Measurements from ENCODE around the gene HERPUD2. TPM values are rescaled to one million over a fixed set of nuclear protein-coding genes. Genes with fewer than 3 reads are reported as not detected.
A peak's percentile ranks its signal among the peaks of the same experiment; 100 is the strongest.

HERPUD2 gene
- total and polyA plus RNA-seq, 7 experiments from 2014 or later = 38.1 to 92.6 (median 68.7) TPM

GRCh38 chr7:35681231-35682029, 13.5 kb downstream of the HERPUD2 start:
- no peaks in the 10 kb centered on the region for H3K9me3 ChIP-seq (ENCODE audit: control insufficient read depth in 2 of 3, low read length in 3 of 3)
- DNase-seq = no peak
- H3K27me3 Mint-ChIP-seq = no peaks in the 10 kb centered on the region
- peaks cover 0 to 34% (median 20%) of the 10 kb centered on the region in 5 donors for H3K36me3 Mint-ChIP-seq
- peaks cover 0 to 8% (median 0%) of the 10 kb centered on the region in 11 donors for H3K9me3 Mint-ChIP-seq
- peaks cover 22 to 27% of the 10 kb centered on the region in 2 donors for H3K4me1 ChIP-seq (ENCODE audit: control insufficient read depth in 2 of 2, insufficient read depth in 2 of 2, low read length in 2 of 2)
- ChIA-PET CTCF (no interaction called here), POLR2A (no interaction called here)
- H3K4me3 ChIP-seq (ENCODE audit: low read length) = no peak overlapping the region
- H3K27ac ChIP-seq (ENCODE audit: low read depth, low read length) = no peak overlapping the region
- intact Hi-C loops (cut with micrococcal nuclease) = loop anchor here (1.0 kb wide), 2 partner anchors 8 to 10 kb away; no protein-coding TSS in a partner anchor
- no peak for ATAC-seq
- H3K36me3 ChIP-seq (ENCODE audit: control insufficient read depth in 2 of 3, insufficient read depth in 3 of 3, low read length in 3 of 3) = no peaks in the 10 kb centered on the region
- no peaks in the 10 kb centered on the region for H3K27me3 ChIP-seq (ENCODE audit: control insufficient read depth in 2 of 2, insufficient read depth in 2 of 2, low read length in 2 of 2)
- H3K27ac Mint-ChIP-seq = peak overlapping the region in 1 of 9 donors; percentile 34
- H3K4me3 Mint-ChIP-seq = peak overlapping the region in 8 of 10 donors; percentile 0 to 41 (median 21)
- H3K4me1 Mint-ChIP-seq = peaks cover 46 to 82% (median 74%) of the 10 kb centered on the region in 7 donors

- peak in 3 of 9 donors; percentile 6 to 36 (median 30) for DNase-seq
- Histone ChIP-seq H3K27me3 (ENCODE audit: control insufficient read depth in 2 of 2, insufficient read depth in 2 of 2, low read length in 2 of 2) (no peaks in the 10 kb centered on the region), H3K4me3 (ENCODE audit: low read length) (no peak overlapping the region), H3K36me3 (ENCODE audit: control insufficient read depth in 2 of 3, insufficient read depth in 3 of 3, low read length in 3 of 3) (no peaks in the 10 kb centered on the region), H3K27ac (ENCODE audit: low read depth, low read length) (no peak overlapping the region), H3K9me3 (ENCODE audit: control insufficient read depth in 2 of 3, low read length in 3 of 3) (no peaks in the 10 kb centered on the region), H3K4me1 (ENCODE audit: control insufficient read depth in 2 of 2, insufficient read depth in 2 of 2, low read length in 2 of 2) (peaks cover 22 to 27% of the 10 kb centered on the region in 2 donors)
- ATAC-seq = peak; percentile 67
- CTCF ChIA-PET = no interaction called here
- Mint-ChIP-seq H3K36me3 (peaks cover 0 to 32% (median 20%) of the 10 kb centered on the region in 5 donors), H3K4me1 (peaks cover 51 to 90% (median 82%) of the 10 kb centered on the region in 7 donors), H3K27ac (peak overlapping the region; percentile 1 to 67 (median 17)), H3K27me3 (no peaks in the 10 kb centered on the region), H3K4me3 (peak overlapping the region in 9 of 10 donors; percentile 2 to 57 (median 48)), H3K9me3 (peaks cover 0 to 8% (median 0%) of the 10 kb centered on the region in 11 donors)
- intact Hi-C loops (cut with micrococcal nuclease) = loop anchor here (1.0 kb wide), 2 partner anchors 9 to 11 kb away; no protein-coding TSS in a partner anchor
- POLR2A ChIA-PET = no interaction called here
Observed at GRCh38 chr7:35680403-35681013, 14.4 kb downstream of the HERPUD2 start.

GRCh38 chr7:35677582-35678356, 17.2 kb downstream of the HERPUD2 start:
- Histone ChIP-seq H3K36me3 (ENCODE audit: control insufficient read depth in 2 of 3, insufficient read depth in 3 of 3, low read length in 3 of 3) (no peaks in the 10 kb centered on the region), H3K9me3 (ENCODE audit: control insufficient read depth in 2 of 3, low read length in 3 of 3) (no peaks in the 10 kb centered on the region), H3K4me3 (ENCODE audit: low read length) (no peak overlapping the region), H3K27ac (ENCODE audit: low read depth, low read length) (no peak overlapping the region), H3K4me1 (ENCODE audit: control insufficient read depth in 2 of 2, insufficient read depth in 2 of 2, low read length in 2 of 2) (peaks cover 25 to 26% of the 10 kb centered on the region in 2 donors), H3K27me3 (ENCODE audit: control insufficient read depth in 2 of 2, insufficient read depth in 2 of 2, low read length in 2 of 2) (no peaks in the 10 kb centered on the region)
- ATAC-seq (no peak), DNase-seq (no peak)
- no peak overlapping the region for H3K27ac Mint-ChIP-seq
- peaks cover 0 to 22% (median 8%) of the 10 kb centered on the region in 5 donors for H3K36me3 Mint-ChIP-seq
- H3K9me3 Mint-ChIP-seq = peaks cover 0 to under 1% (median 0%) of the 10 kb centered on the region in 11 donors
- peaks cover 40 to 91% (median 79%) of the 10 kb centered on the region in 7 donors for H3K4me1 Mint-ChIP-seq
- no peaks in the 10 kb centered on the region for H3K27me3 Mint-ChIP-seq
- ChIA-PET POLR2A (no interaction called here), CTCF (no interaction called here)
- peak overlapping the region in 1 of 10 donors; percentile 8 for H3K4me3 Mint-ChIP-seq
- intact Hi-C loops (cut with micrococcal nuclease) = loop anchor here in 1 of 2 donors (2.0 kb wide), 1 partner anchor 15 kb away; no protein-coding TSS in a partner anchor

- intact Hi-C loops (cut with micrococcal nuclease) = no loop called here
- H3K36me3 ChIP-seq (ENCODE audit: control insufficient read depth in 2 of 3, insufficient read depth in 3 of 3, low read length in 3 of 3) = no peaks in the 10 kb centered on the region
- DNase-seq (no peak), ATAC-seq (peak; percentile 32)
- H3K27ac Mint-ChIP-seq = peak overlapping the region in 2 of 9 donors; percentile 3 to 45
- ChIA-PET POLR2A (no interaction called here), CTCF (no interaction called here)
- H3K27me3 Mint-ChIP-seq = no peaks in the 10 kb centered on the region
- no peaks in the 10 kb centered on the region for H3K9me3 ChIP-seq (ENCODE audit: control insufficient read depth in 2 of 3, low read length in 3 of 3)
- peaks cover 27 to 90% (median 75%) of the 10 kb centered on the region in 7 donors for H3K4me1 Mint-ChIP-seq
- H3K27me3 ChIP-seq (ENCODE audit: control insufficient read depth in 2 of 2, insufficient read depth in 2 of 2, low read length in 2 of 2) = no peaks in the 10 kb centered on the region
- H3K4me1 ChIP-seq (ENCODE audit: control insufficient read depth in 2 of 2, insufficient read depth in 2 of 2, low read length in 2 of 2) = peaks cover 18 to 19% of the 10 kb centered on the region in 2 donors
- H3K27ac ChIP-seq (ENCODE audit: low read depth, low read length) = no peak overlapping the region
- peaks cover 0 to 24% (median 11%) of the 10 kb centered on the region in 5 donors for H3K36me3 Mint-ChIP-seq
- peak overlapping the region in 1 of 10 donors; percentile 24 for H3K4me3 Mint-ChIP-seq
- H3K9me3 Mint-ChIP-seq = no peaks in the 10 kb centered on the region
- no peak overlapping the region for H3K4me3 ChIP-seq (ENCODE audit: low read length)
Observed at GRCh38 chr7:35676211-35676610, 18.7 kb downstream of the HERPUD2 start.

- Mint-ChIP-seq H3K9me3 (peaks cover 0 to 6% (median 0%) of the 10 kb centered on the region in 11 donors), H3K27me3 (no peaks in the 10 kb centered on the region), H3K4me1 (peaks cover 0 to 59% (median 44%) of the 10 kb centered on the region in 7 donors), H3K4me3 (no peak overlapping the region), H3K27ac (peak overlapping the region in 2 of 9 donors; percentile 1 to 46), H3K36me3 (peaks cover 13 to 63% (median 38%) of the 10 kb centered on the region in 5 donors)
- DNase-seq (no peak), ATAC-seq (no peak)
- Histone ChIP-seq H3K27ac (ENCODE audit: low read depth, low read length) (no peak overlapping the region), H3K4me1 (ENCODE audit: control insufficient read depth in 2 of 2, insufficient read depth in 2 of 2, low read length in 2 of 2) (peaks cover 0 to 4% of the 10 kb centered on the region in 2 donors), H3K27me3 (ENCODE audit: control insufficient read depth in 2 of 2, insufficient read depth in 2 of 2, low read length in 2 of 2) (no peaks in the 10 kb centered on the region), H3K36me3 (ENCODE audit: control insufficient read depth in 2 of 3, insufficient read depth in 3 of 3, low read length in 3 of 3) (peaks cover 6 to 16% (median 7%) of the 10 kb centered on the region in 3 experiments), H3K9me3 (ENCODE audit: control insufficient read depth in 2 of 3, low read length in 3 of 3) (no peaks in the 10 kb centered on the region), H3K4me3 (ENCODE audit: low read length) (no peak overlapping the region)
- intact Hi-C loops (cut with micrococcal nuclease) = no loop called here
- ChIA-PET CTCF (interaction anchor here (0.6 kb wide), 1 partner anchor 1512 kb away, joined by 3 read pairs; no protein-coding TSS in a partner anchor), POLR2A (interaction anchor here (0.6 to 1.1 kb wide), 3 partner anchors 11 to 130 kb away, joined by 3 to 6 read pairs (median 4); partner anchors contain the start of genes HERPUD2 and SEPTIN7)
Observed at GRCh38 chr7:35670856-35671569, 23.9 kb downstream of the HERPUD2 start.

Measured in naive thymus-derived CD4-positive, alpha-beta T cell (primary cell).